H4 (cell line): ENCODE data around the gene RAB40B. TPM values are rescaled to one million over a fixed set of nuclear protein-coding genes. Genes with fewer than 3 reads are reported as not detected.
"Not testable (repeated sequence)": the region's sequence is repeated elsewhere in the genome, so short reads cannot be mapped to it uniquely, and the experiment has no call there.

Experiments
- DNase-seq: peaks from one replicate; pipeline ENCODE4 v3.0.0-alpha.2; 2015; ENCODE audit warnings: low spot score
- total RNA-seq: library from RNA; depleted of rRNA; stranded (reverse); fragments of >200 nt; shearing (Covaris generic); gene quantifications from 2 replicates; pipeline ENCODE4 v1.2.3, GENCODE V29; 2014

The RAB40B gene
- total RNA-seq, 1 experiment from 2014 or later: 6.8 TPM

GRCh38 chr17:82668024-82668630 lies 30.4 kb downstream of the RAB40B start:
- no peak for DNase-seq

GRCh38 chr17:82667668-82668000 lies 30.9 kb downstream of the RAB40B start:
- no peak for DNase-seq

- DNase-seq: no peak
Observed at GRCh38 chr17:82666931-82667667, 31.4 kb downstream of the RAB40B start.

- DNase-seq: no peak
Observed at GRCh38 chr17:82665891-82666290, 32.6 kb downstream of the RAB40B start.

GRCh38 chr17:82665217-82665616 lies 33.3 kb downstream of the RAB40B start:
- no peak for DNase-seq

GRCh38 chr17:82664701-82665182 lies 33.8 kb downstream of the RAB40B start:
- DNase-seq: no peak

- DNase-seq: no peak
Observed at GRCh38 chr17:82664276-82664575, 34.3 kb downstream of the RAB40B start.

- no peak for DNase-seq
Observed at GRCh38 chr17:82663381-82664275, 34.9 kb downstream of the RAB40B start.

- no peak for DNase-seq
Observed at GRCh38 chr17:82662711-82663261, 35.7 kb downstream of the RAB40B start.

GRCh38 chr17:82661717-82662683 lies 36.5 kb downstream of the RAB40B start:
- no peak for DNase-seq

GRCh38 chr17:82659886-82660285 lies 38.6 kb downstream of the RAB40B start:
- no peak for DNase-seq

- no peak for DNase-seq
Observed at GRCh38 chr17:82658796-82659452, 39.6 kb downstream of the RAB40B start.

- no peak for DNase-seq
Observed at GRCh38 chr17:82658331-82658730, 40.2 kb downstream of the RAB40B start.

- no peak for DNase-seq
Observed at GRCh38 chr17:82657926-82658325, 40.6 kb downstream of the RAB40B start.

- no peak for DNase-seq
Observed at GRCh38 chr17:82656266-82656665, 42.2 kb downstream of the RAB40B start.

- no peak for DNase-seq
Observed at GRCh38 chr17:82655523-82655922, 43.0 kb downstream of the RAB40B start.

- no peak for DNase-seq
Observed at GRCh38 chr17:82655038-82655479, 43.4 kb downstream of the RAB40B start.

GRCh38 chr17:82654611-82655010 lies 43.9 kb downstream of the RAB40B start:
- not testable (repeated sequence) for DNase-seq

GRCh38 chr17:82653651-82654528 lies 44.6 kb downstream of the RAB40B start:
- no peak for DNase-seq

- DNase-seq: no peak
Observed at GRCh38 chr17:82650723-82651122, 47.8 kb downstream of the RAB40B start.
